ENCODE measurements around the gene SETD2. TPM values are rescaled to one million over a fixed set of nuclear protein-coding genes. Genes with fewer than 3 reads are reported as not detected.
"Not testable (repeated sequence)": the region's sequence is repeated elsewhere in the genome, so short reads cannot be mapped to it uniquely, and the experiment has no call there.

Gene SETD2
- total RNA-seq, 1 experiment from 2014 or later = 47.6 TPM

GRCh38 chr3:47149339-47149933 lies 14.5 kb downstream of the SETD2 start:
- BruUV-seq (replicated peaks) = no TSS peak
- no peaks in the 10 kb centered on the region for H3K9me3 Mint-ChIP-seq (ENCODE audit: unreplicated experiment)
- H3K4me3 Mint-ChIP-seq (ENCODE audit: unreplicated experiment) = no peak overlapping the region
- no peak for TF ChIP-seq CTCF (IDR thresholded peaks at IDR 0.05; ENCODE audit: insufficient read depth in 1 of 2, low read depth in 1 of 2, low read length in 1 of 2, severe bottlenecking in 1 of 2, unreplicated experiment in 1 of 2)
- no peaks in the 10 kb centered on the region for H3K36me3 Mint-ChIP-seq (ENCODE audit: insufficient read depth, unreplicated experiment)
- H3K9me3 ChIP-seq = no peaks in the 10 kb centered on the region
- ChIA-PET CTCF (no interaction called here), POLR2A (no interaction called here)
- 0 out of 2 replicates have a peak, but pooled peaks cover 6% of the 10 kb centered on the region for H3K4me1 ChIP-seq
- no peaks in the 10 kb centered on the region for H3K4me1 Mint-ChIP-seq (ENCODE audit: low read depth, unreplicated experiment)
- no peaks in the 10 kb centered on the region for H3K27me3 Mint-ChIP-seq (ENCODE audit: insufficient read depth, unreplicated experiment)
- intact Hi-C loops (cut with micrococcal nuclease; ENCODE audit: unreplicated experiment) = no loop called here
- H3K36me3 ChIP-seq (ENCODE audit: control insufficient read depth, insufficient read depth, low read length) = no peaks in the 10 kb centered on the region
- no peak overlapping the region for H3K4me3 ChIP-seq (ENCODE audit: low read depth, low read length)
- H3K27ac Mint-ChIP-seq (ENCODE audit: unreplicated experiment) = no peak overlapping the region
- H3K27me3 ChIP-seq (replicated peaks; ENCODE audit: control insufficient read depth, insufficient read depth, low read length) = no peaks in the 10 kb centered on the region
- no peak for DNase-seq

- no peak for TF ChIP-seq CTCF (IDR thresholded peaks at IDR 0.05; ENCODE audit: insufficient read depth in 1 of 2, low read depth in 1 of 2, low read length in 1 of 2, severe bottlenecking in 1 of 2, unreplicated experiment in 1 of 2)
- H3K9me3 Mint-ChIP-seq (ENCODE audit: unreplicated experiment) = no peaks in the 10 kb centered on the region
- no peak overlapping the region for H3K4me3 ChIP-seq (ENCODE audit: low read depth, low read length)
- intact Hi-C loops (cut with micrococcal nuclease; ENCODE audit: unreplicated experiment) = no loop called here
- H3K4me3 Mint-ChIP-seq (ENCODE audit: unreplicated experiment) = no peak overlapping the region
- H3K9me3 ChIP-seq = no peaks in the 10 kb centered on the region
- peaks cover 23% of the 10 kb centered on the region for H3K4me1 ChIP-seq
- no peaks in the 10 kb centered on the region for H3K27me3 Mint-ChIP-seq (ENCODE audit: insufficient read depth, unreplicated experiment)
- CTCF ChIA-PET = no interaction called here
- DNase-seq = no peak
- H3K27me3 ChIP-seq (replicated peaks; ENCODE audit: control insufficient read depth, insufficient read depth, low read length) = no peaks in the 10 kb centered on the region
- no peaks in the 10 kb centered on the region for H3K36me3 ChIP-seq (ENCODE audit: control insufficient read depth, insufficient read depth, low read length)
- POLR2A ChIA-PET = no interaction called here
- H3K36me3 Mint-ChIP-seq (ENCODE audit: insufficient read depth, unreplicated experiment) = no peaks in the 10 kb centered on the region
- H3K4me1 Mint-ChIP-seq (ENCODE audit: low read depth, unreplicated experiment) = peaks cover 6% of the 10 kb centered on the region
- BruUV-seq (replicated peaks) = no TSS peak
- no peak overlapping the region for H3K27ac Mint-ChIP-seq (ENCODE audit: unreplicated experiment)
Measured at GRCh38 chr3:47145272-47145671, 18.6 kb downstream of the SETD2 start.

GRCh38 chr3:47143068-47143467 lies 20.8 kb downstream of the SETD2 start:
- CTCF ChIA-PET = no interaction called here
- H3K27ac Mint-ChIP-seq (ENCODE audit: unreplicated experiment) = no peak overlapping the region

GRCh38 chr3:47142536-47142935 lies 21.4 kb downstream of the SETD2 start:
- H3K36me3 Mint-ChIP-seq (ENCODE audit: insufficient read depth, unreplicated experiment); H3K9me3 Mint-ChIP-seq (ENCODE audit: unreplicated experiment); POLR2A ChIA-PET; H3K4me1 Mint-ChIP-seq (ENCODE audit: low read depth, unreplicated experiment); H3K27me3 ChIP-seq (replicated peaks; ENCODE audit: control insufficient read depth, insufficient read depth, low read length); H3K27ac Mint-ChIP-seq (ENCODE audit: unreplicated experiment); H3K4me3 Mint-ChIP-seq (ENCODE audit: unreplicated experiment); H3K36me3 ChIP-seq (ENCODE audit: control insufficient read depth, insufficient read depth, low read length); H3K27me3 Mint-ChIP-seq (ENCODE audit: insufficient read depth, unreplicated experiment); BruUV-seq (replicated peaks); DNase-seq; H3K4me3 ChIP-seq (ENCODE audit: low read depth, low read length); H3K9me3 ChIP-seq; CTCF ChIA-PET; intact Hi-C loops (cut with micrococcal nuclease; ENCODE audit: unreplicated experiment): not testable (repeated sequence)
- peaks cover 24% of the 10 kb centered on the region for H3K4me1 ChIP-seq

More at GRCh38 chr3:47143068-47143467, 20.8 kb downstream of the SETD2 start:
- intact Hi-C loops (cut with micrococcal nuclease; ENCODE audit: unreplicated experiment) = no loop called here
- Mint-ChIP-seq H3K9me3 (ENCODE audit: unreplicated experiment) (no peaks in the 10 kb centered on the region), H3K4me3 (ENCODE audit: unreplicated experiment) (no peak overlapping the region), H3K36me3 (ENCODE audit: insufficient read depth, unreplicated experiment) (no peaks in the 10 kb centered on the region), H3K4me1 (ENCODE audit: low read depth, unreplicated experiment) (peaks cover 6% of the 10 kb centered on the region), H3K27me3 (ENCODE audit: insufficient read depth, unreplicated experiment) (no peaks in the 10 kb centered on the region)
- Histone ChIP-seq H3K4me3 (ENCODE audit: low read depth, low read length) (no peak overlapping the region), H3K4me1 (peaks cover 24% of the 10 kb centered on the region), H3K9me3 (no peaks in the 10 kb centered on the region), H3K36me3 (ENCODE audit: control insufficient read depth, insufficient read depth, low read length) (no peaks in the 10 kb centered on the region), H3K27me3 (replicated peaks; ENCODE audit: control insufficient read depth, insufficient read depth, low read length) (no peaks in the 10 kb centered on the region)
- no peak for DNase-seq
- no peak for TF ChIP-seq CTCF (IDR thresholded peaks at IDR 0.05; ENCODE audit: insufficient read depth in 1 of 2, low read depth in 1 of 2, low read length in 1 of 2, severe bottlenecking in 1 of 2, unreplicated experiment in 1 of 2)
- BruUV-seq (replicated peaks) = no TSS peak
- POLR2A ChIA-PET = no interaction called here

- H3K9me3 Mint-ChIP-seq (ENCODE audit: unreplicated experiment); H3K9me3 ChIP-seq; BruUV-seq (replicated peaks); H3K27me3 Mint-ChIP-seq (ENCODE audit: insufficient read depth, unreplicated experiment); POLR2A ChIA-PET; H3K27me3 ChIP-seq (replicated peaks; ENCODE audit: control insufficient read depth, insufficient read depth, low read length); H3K36me3 ChIP-seq (ENCODE audit: control insufficient read depth, insufficient read depth, low read length); H3K36me3 Mint-ChIP-seq (ENCODE audit: insufficient read depth, unreplicated experiment); H3K4me3 ChIP-seq (ENCODE audit: low read depth, low read length); H3K4me1 Mint-ChIP-seq (ENCODE audit: low read depth, unreplicated experiment); H3K4me3 Mint-ChIP-seq (ENCODE audit: unreplicated experiment); intact Hi-C loops (cut with micrococcal nuclease; ENCODE audit: unreplicated experiment); H3K27ac Mint-ChIP-seq (ENCODE audit: unreplicated experiment): not testable (repeated sequence)
- peak in 1 of 2 experiments; percentile 35 for DNase-seq
- CTCF ChIA-PET = interaction anchor here (0.6 kb wide), 1 partner anchor 64 kb away, joined by 4 read pairs; no protein-coding TSS in a partner anchor
- H3K4me1 ChIP-seq = peaks cover 24% of the 10 kb centered on the region
Measured at GRCh38 chr3:47140973-47141461, 22.9 kb downstream of the SETD2 start.
